Activated B cell treated with CpG ODN at 0.5 μM for 24 hours (primary cell): ENCODE measurements around the gene ARHGEF1. TPM values are rescaled to one million over a fixed set of nuclear protein-coding genes. Genes with fewer than 3 reads are reported as not detected.

ENCODE experiments used
- ATAC-seq: fragments of 200-7000 bp; cut with Tn5 transposase; one replicate; pipeline ENCODE4 v1.10.0; 2021; ENCODE audit warnings: low read depth, mild to moderate bottlenecking, moderate library complexity
- CTCF ChIA-PET: fragments of 350-600 bp; sonication (Branson Sonifier 250); formaldehyde crosslinking; loops from one replicate; lab custom pipeline; 2021; ENCODE audit warnings: antibody characterized with exemption; lab: Charles Lee
- POLR2A ChIA-PET: fragments of 350-600 bp; sonication (Branson Sonifier 250); formaldehyde crosslinking; loops from one replicate; lab custom pipeline; 2021; ENCODE audit warnings: antibody characterized with exemption; lab: Charles Lee
- DNase-seq: peaks from one replicate; pipeline ENCODE4 v3.0.0; 2022
- H3K27ac Mint-ChIP-seq: one replicate; pipeline ENCODE4 v1.8.0; 2020; ENCODE audit warnings: mixed read lengths
- H3K27me3 Mint-ChIP-seq: one replicate; pipeline ENCODE4 v1.8.0; 2021; ENCODE audit warnings: mixed read lengths
- H3K36me3 Mint-ChIP-seq: one replicate; pipeline ENCODE4 v1.8.0; 2021; ENCODE audit warnings: low read depth, mixed read lengths
- H3K4me1 Mint-ChIP-seq: one replicate; pipeline ENCODE4 v1.8.0; 2021; ENCODE audit warnings: mixed read lengths
- H3K4me3 Mint-ChIP-seq: one replicate; pipeline ENCODE4 v1.8.0; 2020; ENCODE audit warnings: mild to moderate bottlenecking, mixed read lengths
- H3K9me3 Mint-ChIP-seq: one replicate; pipeline ENCODE4 v1.8.0; 2020; ENCODE audit warnings: mixed read lengths
- CTCF ChIP-seq: fragments of 200-600 bp; IDR thresholded peaks from one replicate; pipeline ENCODE4 v1.8.0; 2022; ENCODE audit warnings: antibody characterized with exemption, mild to moderate bottlenecking
- intact Hi-C: fragments of 100-400 bp; cut with micrococcal nuclease; formaldehyde crosslinking; loops from one replicate; pipeline ENCODE4 v1.15.1; 2024
- total RNA-seq: library from RNA; stranded (reverse); gene quantifications from 2 replicates; pipeline ENCODE4 v1.2.3, GENCODE V29; 2022

ARHGEF1 gene
- 351 and 418 TPM in 2 replicates for total RNA-seq

GRCh38 chr19:41882568-41883462, at the start of gene ARHGEF1:
Gene ARHGEF1 (plus strand): TSS chr19:41883184. CDS start chr19:41888083, 4,899 bp downstream.
- ChIA-PET POLR2A (interaction anchor here (0.6 to 10.7 kb wide), 12 partner anchors 9 to 242 kb away, joined by 3 to 279 read pairs (median 8); partner anchors contain the start of genes CD79A, RABAC1, RPS19 and ZNF574), CTCF (interaction anchor here (1.8 to 2.2 kb wide), 2 partner anchors 10 to 24 kb away, joined by 4 to 8 read pairs; no protein-coding TSS in a partner anchor)
- intact Hi-C loops, result loop anchor here (10.0 kb wide), 1 partner anchor 338 kb away; no protein-coding TSS in a partner anchor
- DNase-seq, result peak; percentile 72
- Mint-ChIP-seq H3K4me1 (peaks cover 80% of the 10 kb centered on the region), H3K4me3 (peak within 1 kb of the TSS; percentile 96), H3K27ac (peak within 1 kb of the TSS; percentile 97), H3K27me3 (no peaks in the 10 kb centered on the region), H3K36me3 (peaks cover 61% of the 10 kb centered on the region), H3K9me3 (no peaks in the 10 kb centered on the region)
- peak; percentile 22 for ATAC-seq
- no peak for TF ChIP-seq CTCF

- intact Hi-C loops, result loop anchor here (5.0 kb wide), 1 partner anchor 46 kb away; no protein-coding TSS in a partner anchor
- no peak for ATAC-seq
Measured at GRCh38 chr19:41837981-41838708, 44.8 kb upstream of the ARHGEF1 start.

GRCh38 chr19:41839211-41839610, 43.8 kb upstream of the ARHGEF1 start:
- intact Hi-C loops, result loop anchor here (5.0 kb wide), 1 partner anchor 47 kb away; no protein-coding TSS in a partner anchor

More at GRCh38 chr19:41837981-41838708, 44.8 kb upstream of the ARHGEF1 start:
- Mint-ChIP-seq H3K27me3 (peaks cover 34% of the 10 kb centered on the region), H3K36me3 (no peaks in the 10 kb centered on the region), H3K4me1 (no peaks in the 10 kb centered on the region), H3K9me3 (no peaks in the 10 kb centered on the region), H3K4me3 (no peak overlapping the region), H3K27ac (no peak overlapping the region)
- DNase-seq, result no peak
- POLR2A ChIA-PET, result no interaction called here
- no peak for TF ChIP-seq CTCF
- CTCF ChIA-PET, result interaction anchor here (3.0 kb wide), 1 partner anchor 45 kb away, joined by 13 read pairs; no protein-coding TSS in a partner anchor

GRCh38 chr19:41843371-41843770, 39.6 kb upstream of the ARHGEF1 start:
- H3K4me1 Mint-ChIP-seq, result no peaks in the 10 kb centered on the region
- CTCF ChIA-PET, result interaction anchor here (1.0 to 1.6 kb wide), 2 partner anchors 14 to 50 kb away, joined by 3 to 4 read pairs; no protein-coding TSS in a partner anchor
- no peaks in the 10 kb centered on the region for H3K9me3 Mint-ChIP-seq
- DNase-seq (no peak), ATAC-seq (no peak)
- H3K36me3 Mint-ChIP-seq, result no peaks in the 10 kb centered on the region
- POLR2A ChIA-PET, result no interaction called here
- no peak overlapping the region for H3K4me3 Mint-ChIP-seq
- intact Hi-C loops, result no loop called here
- no peak for TF ChIP-seq CTCF
- no peak overlapping the region for H3K27ac Mint-ChIP-seq
- peaks cover 16% of the 10 kb centered on the region for H3K27me3 Mint-ChIP-seq

More at GRCh38 chr19:41839211-41839610, 43.8 kb upstream of the ARHGEF1 start:
- no peak for DNase-seq
- no peak overlapping the region for H3K27ac Mint-ChIP-seq
- no peak overlapping the region for H3K4me3 Mint-ChIP-seq
- ChIA-PET POLR2A (no interaction called here), CTCF (no interaction called here)
- peaks cover 33% of the 10 kb centered on the region for H3K27me3 Mint-ChIP-seq
- no peak for TF ChIP-seq CTCF
- H3K4me1 Mint-ChIP-seq, result no peaks in the 10 kb centered on the region
- H3K9me3 Mint-ChIP-seq, result no peaks in the 10 kb centered on the region
- no peaks in the 10 kb centered on the region for H3K36me3 Mint-ChIP-seq
- ATAC-seq, result no peak
